ENCODE data around the gene NABP1. TPM values are rescaled to one million over a fixed set of nuclear protein-coding genes. Genes with fewer than 3 reads are reported as not detected.

NABP1 gene
- total and polyA plus RNA-seq, 10 of the 15 experiments (the other 5 are each of a cell fraction or from before 2014, with no cell fraction given): 22.9 to 65.7 (median 39.9) TPM

DNA sequence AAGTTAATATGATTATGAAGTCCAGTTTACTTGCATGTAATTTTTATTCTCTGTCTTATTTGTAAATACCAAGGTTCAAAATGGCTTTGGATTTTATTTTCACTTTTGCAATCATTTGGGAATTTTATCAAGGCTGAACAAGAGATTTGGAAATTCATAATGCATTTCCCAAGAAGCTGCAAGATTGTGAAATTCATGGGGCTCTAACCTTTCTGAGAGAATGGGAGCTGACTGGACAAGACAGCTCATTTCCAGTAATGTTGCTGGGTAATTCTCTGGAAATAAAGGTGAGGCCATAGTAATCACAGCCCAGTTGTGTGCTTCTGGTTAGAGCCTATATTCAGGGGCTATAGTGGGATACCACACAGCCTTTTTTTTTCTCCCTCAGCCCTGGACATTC lies 21.5 kb upstream of the NABP1 start:
- RAD21 ChIA-PET (ENCODE audit: unreplicated experiment): no interaction called here
- SMC1A ChIA-PET (ENCODE audit: uncharacterized antibody, unreplicated experiment): interaction anchor here (4.7 kb wide), 1 partner anchor 11 kb away, joined by 20 read pairs; no protein-coding TSS in a partner anchor
- H3K9ac ChIP-seq (ENCODE audit: control insufficient read depth, insufficient read depth, low read length): no peak overlapping the region
- TF ChIP-seq, protein P1, sequence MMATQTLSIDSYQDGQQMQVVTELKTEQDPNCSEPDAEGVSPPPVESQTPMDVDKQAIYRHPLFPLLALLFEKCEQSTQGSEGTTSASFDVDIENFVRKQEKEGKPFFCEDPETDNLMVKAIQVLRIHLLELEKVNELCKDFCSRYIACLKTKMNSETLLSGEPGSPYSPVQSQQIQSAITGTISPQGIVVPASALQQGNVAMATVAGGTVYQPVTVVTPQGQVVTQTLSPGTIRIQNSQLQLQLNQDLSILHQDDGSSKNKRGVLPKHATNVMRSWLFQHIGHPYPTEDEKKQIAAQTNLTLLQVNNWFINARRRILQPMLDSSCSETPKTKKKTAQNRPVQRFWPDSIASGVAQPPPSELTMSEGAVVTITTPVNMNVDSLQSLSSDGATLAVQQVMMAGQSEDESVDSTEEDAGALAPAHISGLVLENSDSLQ (IDR thresholded peaks at IDR 0.05): no peak
- FAIRE-seq: no peak
- CTCF ChIA-PET: interaction anchor here (1.2 kb wide), 1 partner anchor 20 kb away, joined by 3 read pairs; no protein-coding TSS in a partner anchor
- no peaks in the 10 kb centered on the region for H3K27me3 ChIP-seq (replicated peaks in 1 of 2; ENCODE audit: control insufficient read depth in 2 of 2, insufficient read depth in 2 of 2, low read length in 1 of 2)
- no peak overlapping the region for H3K27ac ChIP-seq (ENCODE audit: control insufficient read depth, insufficient read depth)
- no peaks in the 10 kb centered on the region for H3K79me2 ChIP-seq (ENCODE audit: control insufficient read depth, insufficient read depth, low read length)
- POLR2A ChIA-PET: interaction anchor here (0.8 kb wide), 1 partner anchor 14 kb away, joined by 4 read pairs; no protein-coding TSS in a partner anchor
- ATAC-seq: no peak
- no peak for DNase-seq (ENCODE audit: low read depth, low spot score)
- H3K4me3 ChIP-seq: no peak overlapping the region
- BruUV-seq (replicated peaks): no TSS peak
- in situ Hi-C loops (cut with MboI): loop anchor here (25.0 kb wide), 1 partner anchor 769 kb away; the partner anchor contains the start of gene GLS
- no peak overlapping the region for H2AFZ ChIP-seq (ENCODE audit: control insufficient read depth, low read depth, low read length)
- H3K36me3 ChIP-seq (ENCODE audit: control insufficient read depth in 2 of 2, insufficient read depth in 2 of 2, low read length in 1 of 2): no peaks in the 10 kb centered on the region
- no peaks in the 10 kb centered on the region; the same call in 2 of the 3 replicates for H3K9me3 ChIP-seq (replicated peaks; ENCODE audit: control insufficient read depth, insufficient read depth, low read length)
- no peaks in the 10 kb centered on the region for H4K20me1 ChIP-seq (ENCODE audit: control insufficient read depth, insufficient read depth)
- no peaks in the 10 kb centered on the region for H3K4me1 ChIP-seq (ENCODE audit: control insufficient read depth, insufficient read depth, low read length)
- H3K4me2 ChIP-seq (ENCODE audit: control insufficient read depth, insufficient read depth): no peak overlapping the region
- intact Hi-C loops (cut with micrococcal nuclease; ENCODE audit: unreplicated experiment): no loop called here

DNA sequence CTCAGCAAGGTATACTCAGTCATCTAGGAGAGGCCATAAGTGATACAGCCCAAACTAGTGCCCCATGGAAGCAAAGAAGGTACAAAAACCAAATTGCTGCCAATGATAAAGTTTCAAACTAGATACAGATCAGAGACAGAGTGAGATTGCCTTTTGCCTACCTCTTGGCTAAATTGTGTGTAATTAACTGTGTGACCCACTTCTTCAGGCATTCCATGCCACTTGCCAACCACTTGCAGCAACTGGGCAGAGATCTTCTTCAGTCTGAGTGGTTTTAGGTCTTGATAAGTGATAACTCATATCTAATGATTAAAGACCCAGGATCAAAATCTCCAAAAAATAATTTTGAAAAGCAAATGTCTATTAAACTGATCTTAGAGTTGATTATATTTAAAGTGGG lies 21.1 kb upstream of the NABP1 start:
- no TSS peak for BruUV-seq (replicated peaks)
- H3K36me3 ChIP-seq (ENCODE audit: control insufficient read depth in 2 of 2, insufficient read depth in 2 of 2, low read length in 1 of 2): no peaks in the 10 kb centered on the region
- no peak overlapping the region for H3K9ac ChIP-seq (ENCODE audit: control insufficient read depth, insufficient read depth, low read length)
- ChIA-PET POLR2A (interaction anchor here (0.8 to 1.5 kb wide), 2 partner anchors 13 to 21 kb away, joined by 4 read pairs; partner anchors contain the start of gene NABP1), CTCF (no interaction called here), SMC1A (ENCODE audit: uncharacterized antibody, unreplicated experiment) (interaction anchor here (4.7 to 6.9 kb wide), 2 partner anchors 10 to 38 kb away, joined by 20 to 31 read pairs; no protein-coding TSS in a partner anchor), RAD21 (ENCODE audit: unreplicated experiment) (no interaction called here)
- H3K9me3 ChIP-seq (replicated peaks; ENCODE audit: control insufficient read depth, insufficient read depth, low read length): no peaks in the 10 kb centered on the region; the same call in 2 of the 3 replicates
- DNase-seq (ENCODE audit: low read depth, low spot score) (no peak), FAIRE-seq (no peak), ATAC-seq (no peak)
- in situ Hi-C loops (cut with MboI) (loop anchor here (25.0 kb wide), 1 partner anchor 769 kb away; the partner anchor contains the start of gene GLS), intact Hi-C loops (cut with micrococcal nuclease; ENCODE audit: unreplicated experiment) (no loop called here)
- H4K20me1 ChIP-seq (ENCODE audit: control insufficient read depth, insufficient read depth): no peaks in the 10 kb centered on the region
- no peaks in the 10 kb centered on the region for H3K79me2 ChIP-seq (ENCODE audit: control insufficient read depth, insufficient read depth, low read length)
- H2AFZ ChIP-seq (ENCODE audit: control insufficient read depth, low read depth, low read length): no peak overlapping the region
- no peaks in the 10 kb centered on the region for H3K4me1 ChIP-seq (ENCODE audit: control insufficient read depth, insufficient read depth, low read length)
- H3K4me2 ChIP-seq (ENCODE audit: control insufficient read depth, insufficient read depth): no peak overlapping the region
- H3K4me3 ChIP-seq: no peak overlapping the region
- H3K27me3 ChIP-seq (replicated peaks in 1 of 2; ENCODE audit: control insufficient read depth in 2 of 2, insufficient read depth in 2 of 2, low read length in 1 of 2): no peaks in the 10 kb centered on the region
- H3K27ac ChIP-seq (ENCODE audit: control insufficient read depth, insufficient read depth): no peak overlapping the region
- no peak for TF ChIP-seq SREBF2 (IDR thresholded peaks at IDR 0.05; ENCODE audit: low read length)
- TF ChIP-seq SP1 (IDR thresholded peaks at IDR 0.05; ENCODE audit: low read depth, low read length): no peak
- no peak for TF ChIP-seq KLF5 (IDR thresholded peaks at IDR 0.05; ENCODE audit: partially characterized antibody)
- no peak for TF ChIP-seq ZNF384 (IDR thresholded peaks at IDR 0.05; ENCODE audit: borderline replicate concordance, low read depth, low read length)
- TF ChIP-seq, protein P2, sequence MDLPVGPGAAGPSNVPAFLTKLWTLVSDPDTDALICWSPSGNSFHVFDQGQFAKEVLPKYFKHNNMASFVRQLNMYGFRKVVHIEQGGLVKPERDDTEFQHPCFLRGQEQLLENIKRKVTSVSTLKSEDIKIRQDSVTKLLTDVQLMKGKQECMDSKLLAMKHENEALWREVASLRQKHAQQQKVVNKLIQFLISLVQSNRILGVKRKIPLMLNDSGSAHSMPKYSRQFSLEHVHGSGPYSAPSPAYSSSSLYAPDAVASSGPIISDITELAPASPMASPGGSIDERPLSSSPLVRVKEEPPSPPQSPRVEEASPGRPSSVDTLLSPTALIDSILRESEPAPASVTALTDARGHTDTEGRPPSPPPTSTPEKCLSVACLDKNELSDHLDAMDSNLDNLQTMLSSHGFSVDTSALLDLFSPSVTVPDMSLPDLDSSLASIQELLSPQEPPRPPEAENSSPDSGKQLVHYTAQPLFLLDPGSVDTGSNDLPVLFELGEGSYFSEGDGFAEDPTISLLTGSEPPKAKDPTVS (IDR thresholded peaks at IDR 0.05; ENCODE audit: low read depth, low read length): no peak
- TF ChIP-seq YY1 (IDR thresholded peaks at IDR 0.05; ENCODE audit: low read depth, low read length): no peak
- no peak for TF ChIP-seq MYB (IDR thresholded peaks at IDR 0.05; ENCODE audit: borderline replicate concordance, low read depth, low read length)
- no peak for TF ChIP-seq BRCA1 (IDR thresholded peaks at IDR 0.05; ENCODE audit: low read depth, low read length)
- TF ChIP-seq NR2F1 (conservative IDR thresholded peaks at IDR 0.05): no peak
- TF ChIP-seq, protein P3, sequence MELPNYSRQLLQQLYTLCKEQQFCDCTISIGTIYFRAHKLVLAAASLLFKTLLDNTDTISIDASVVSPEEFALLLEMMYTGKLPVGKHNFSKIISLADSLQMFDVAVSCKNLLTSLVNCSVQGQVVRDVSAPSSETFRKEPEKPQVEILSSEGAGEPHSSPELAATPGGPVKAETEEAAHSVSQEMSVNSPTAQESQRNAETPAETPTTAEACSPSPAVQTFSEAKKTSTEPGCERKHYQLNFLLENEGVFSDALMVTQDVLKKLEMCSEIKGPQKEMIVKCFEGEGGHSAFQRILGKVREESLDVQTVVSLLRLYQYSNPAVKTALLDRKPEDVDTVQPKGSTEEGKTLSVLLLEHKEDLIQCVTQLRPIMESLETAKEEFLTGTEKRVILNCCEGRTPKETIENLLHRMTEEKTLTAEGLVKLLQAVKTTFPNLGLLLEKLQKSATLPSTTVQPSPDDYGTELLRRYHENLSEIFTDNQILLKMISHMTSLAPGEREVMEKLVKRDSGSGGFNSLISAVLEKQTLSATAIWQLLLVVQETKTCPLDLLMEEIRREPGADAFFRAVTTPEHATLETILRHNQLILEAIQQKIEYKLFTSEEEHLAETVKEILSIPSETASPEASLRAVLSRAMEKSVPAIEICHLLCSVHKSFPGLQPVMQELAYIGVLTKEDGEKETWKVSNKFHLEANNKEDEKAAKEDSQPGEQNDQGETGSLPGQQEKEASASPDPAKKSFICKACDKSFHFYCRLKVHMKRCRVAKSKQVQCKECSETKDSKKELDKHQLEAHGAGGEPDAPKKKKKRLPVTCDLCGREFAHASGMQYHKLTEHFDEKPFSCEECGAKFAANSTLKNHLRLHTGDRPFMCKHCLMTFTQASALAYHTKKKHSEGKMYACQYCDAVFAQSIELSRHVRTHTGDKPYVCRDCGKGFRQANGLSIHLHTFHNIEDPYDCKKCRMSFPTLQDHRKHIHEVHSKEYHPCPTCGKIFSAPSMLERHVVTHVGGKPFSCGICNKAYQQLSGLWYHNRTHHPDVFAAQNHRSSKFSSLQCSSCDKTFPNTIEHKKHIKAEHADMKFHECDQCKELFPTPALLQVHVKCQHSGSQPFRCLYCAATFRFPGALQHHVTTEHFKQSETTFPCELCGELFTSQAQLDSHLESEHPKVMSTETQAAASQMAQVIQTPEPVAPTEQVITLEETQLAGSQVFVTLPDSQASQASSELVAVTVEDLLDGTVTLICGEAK (IDR thresholded peaks at IDR 0.05; ENCODE audit: borderline replicate concordance): no peak
- TF ChIP-seq ZNF274 (IDR thresholded peaks at IDR 0.05; ENCODE audit: insufficient read depth, insufficient read length): no peak
